ENCODE results near the gene RASSF4.

GRCh38 chr10:44927352-44927751 lies 32.2 kb upstream of the RASSF4 start:
- TF ChIP-seq SRF (IDR thresholded peaks at IDR 0.05; ENCODE audit: low read depth) (no peak), RAD21 (IDR thresholded peaks at IDR 0.05; ENCODE audit: low read depth) (no peak), POLR2AphosphoS5 (IDR thresholded peaks at IDR 0.05; ENCODE audit: low read depth, low read length) (no peak), REST (IDR thresholded peaks at IDR 0.05; ENCODE audit: low read depth) (no peak), MAX (IDR thresholded peaks at IDR 0.05) (no peak), CTCF (IDR thresholded peaks at IDR 0.05 in 2 of 3, conservative IDR thresholded peaks at IDR 0.05 in 1 of 3; ENCODE audit: borderline replicate concordance in 1 of 3, insufficient read depth in 1 of 3, low read depth in 2 of 3, low read length in 2 of 3) (no peak), YY1 (IDR thresholded peaks at IDR 0.05; ENCODE audit: extremely low read depth, insufficient replicate concordance, low read depth, low read length) (no peak), POLR2A (IDR thresholded peaks at IDR 0.05; ENCODE audit: borderline replicate concordance, extremely low read depth, insufficient read depth, insufficient read length) (no peak), SP1 (IDR thresholded peaks at IDR 0.05; ENCODE audit: low read depth) (no peak), EZH2 (IDR thresholded peaks at IDR 0.05) (no peak), TCF7L2 (IDR thresholded peaks at IDR 0.05; ENCODE audit: borderline replicate concordance, extremely low read depth, insufficient read depth, insufficient read length) (no peak), ZNF274 (IDR thresholded peaks at IDR 0.05; ENCODE audit: low read depth, low read length) (no peak)
